Upper lobe of left lung (tissue), 4 donors: Measurements from ENCODE around the gene CTBP2.
"Not testable (repeated sequence)": the region's sequence is repeated elsewhere in the genome, so short reads cannot be mapped to it uniquely, and the experiment has no call there.

ENCODE experiments used
- CTCF ChIP-seq, 6 experiments: fragments of 450-650 bp in 4 of 6; fragments of 200-600 bp in 2 of 6; sonication (generic) in 2 of 6; IDR thresholded peaks; one replicate each; pipeline ENCODE4 v1.5.1; 2016 to 2019; ENCODE audit warnings: antibody characterized with exemption in 6 of 6
- POLR2A ChIP-seq, 4 donors: fragments of 450-650 bp; IDR thresholded peaks; one replicate each; pipeline ENCODE4 v1.5.1; 2016 to 2017; ENCODE audit warnings: antibody characterized with exemption in 4 of 4, mild to moderate bottlenecking in 2 of 4

GRCh38 chr10:125059348-125059747, 101.0 kb downstream of the CTBP2 start:
- not testable (repeated sequence) for TF ChIP-seq POLR2A, CTCF (IDR thresholded peaks at IDR 0.05)
